Measurements from ENCODE around the gene COG3.

COG3 gene

GRCh38 chr13:45500492-45501174 is 35.9 kb downstream of the COG3 start:
- H3K36me3 ChIP-seq (ENCODE audit: low read length), result peaks cover 24% of the 10 kb centered on the region
- no peak overlapping the region for H3K9ac ChIP-seq (ENCODE audit: low read length)
- H3F3A ChIP-seq (ENCODE audit: insufficient read depth), result no peaks in the 10 kb centered on the region
- H2AFZ ChIP-seq (ENCODE audit: low read depth, low read length, severe bottlenecking), result no peak overlapping the region
- no peaks in the 10 kb centered on the region for H3K9me2 ChIP-seq (replicated peaks; ENCODE audit: insufficient read depth, low read length)
- H4K20me1 ChIP-seq (ENCODE audit: low read depth, low read length), result no peaks in the 10 kb centered on the region
- H3K27me3 ChIP-seq (ENCODE audit: low read length), result no peaks in the 10 kb centered on the region
- H3K9me3 ChIP-seq (ENCODE audit: insufficient read depth, low read length), result no peaks in the 10 kb centered on the region
- H3K27ac ChIP-seq (ENCODE audit: low read depth, low read length), result no peak overlapping the region
- no peak overlapping the region for H3K4me3 ChIP-seq (ENCODE audit: insufficient read depth, low read length, poor library complexity, severe bottlenecking)
- H3K79me2 ChIP-seq (ENCODE audit: insufficient read depth, low read length), result no peaks in the 10 kb centered on the region
- TF ChIP-seq EZH2phosphoT487 (conservative IDR thresholded peaks at IDR 0.05; ENCODE audit: low read length), result no peak
- TF ChIP-seq, protein P1, sequence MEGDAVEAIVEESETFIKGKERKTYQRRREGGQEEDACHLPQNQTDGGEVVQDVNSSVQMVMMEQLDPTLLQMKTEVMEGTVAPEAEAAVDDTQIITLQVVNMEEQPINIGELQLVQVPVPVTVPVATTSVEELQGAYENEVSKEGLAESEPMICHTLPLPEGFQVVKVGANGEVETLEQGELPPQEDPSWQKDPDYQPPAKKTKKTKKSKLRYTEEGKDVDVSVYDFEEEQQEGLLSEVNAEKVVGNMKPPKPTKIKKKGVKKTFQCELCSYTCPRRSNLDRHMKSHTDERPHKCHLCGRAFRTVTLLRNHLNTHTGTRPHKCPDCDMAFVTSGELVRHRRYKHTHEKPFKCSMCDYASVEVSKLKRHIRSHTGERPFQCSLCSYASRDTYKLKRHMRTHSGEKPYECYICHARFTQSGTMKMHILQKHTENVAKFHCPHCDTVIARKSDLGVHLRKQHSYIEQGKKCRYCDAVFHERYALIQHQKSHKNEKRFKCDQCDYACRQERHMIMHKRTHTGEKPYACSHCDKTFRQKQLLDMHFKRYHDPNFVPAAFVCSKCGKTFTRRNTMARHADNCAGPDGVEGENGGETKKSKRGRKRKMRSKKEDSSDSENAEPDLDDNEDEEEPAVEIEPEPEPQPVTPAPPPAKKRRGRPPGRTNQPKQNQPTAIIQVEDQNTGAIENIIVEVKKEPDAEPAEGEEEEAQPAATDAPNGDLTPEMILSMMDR (IDR thresholded peaks at IDR 0.05; ENCODE audit: insufficient read depth, low read length, poor library complexity, severe bottlenecking), result no peak
- no peak overlapping the region for H3K4me2 ChIP-seq (ENCODE audit: low read depth, low read length, poor library complexity, severe bottlenecking)

GRCh38 chr13:45501175-45501526 is 36.4 kb downstream of the COG3 start:
- TF ChIP-seq, protein P1 (IDR thresholded peaks at IDR 0.05; ENCODE audit: insufficient read depth, low read length, poor library complexity, severe bottlenecking), result no peak
- TF ChIP-seq EZH2phosphoT487 (conservative IDR thresholded peaks at IDR 0.05; ENCODE audit: low read length), result no peak
- no peak overlapping the region for H3K4me2 ChIP-seq (ENCODE audit: low read depth, low read length, poor library complexity, severe bottlenecking)
- H3K9me2 ChIP-seq (replicated peaks; ENCODE audit: insufficient read depth, low read length), result no peaks in the 10 kb centered on the region
- H3K79me2 ChIP-seq (ENCODE audit: insufficient read depth, low read length), result no peaks in the 10 kb centered on the region
- H3K27me3 ChIP-seq (ENCODE audit: low read length), result no peaks in the 10 kb centered on the region
- H3K4me3 ChIP-seq (ENCODE audit: insufficient read depth, low read length, poor library complexity, severe bottlenecking), result no peak overlapping the region
- H3K9ac ChIP-seq (ENCODE audit: low read length), result no peak overlapping the region
- no peaks in the 10 kb centered on the region for H3F3A ChIP-seq (ENCODE audit: insufficient read depth)
- H3K27ac ChIP-seq (ENCODE audit: low read depth, low read length), result no peak overlapping the region
- peaks cover 24% of the 10 kb centered on the region for H3K36me3 ChIP-seq (ENCODE audit: low read length)
- no peaks in the 10 kb centered on the region for H3K9me3 ChIP-seq (ENCODE audit: insufficient read depth, low read length)
- no peaks in the 10 kb centered on the region for H4K20me1 ChIP-seq (ENCODE audit: low read depth, low read length)
- H2AFZ ChIP-seq (ENCODE audit: low read depth, low read length, severe bottlenecking), result no peak overlapping the region

GRCh38 chr13:45503658-45504057 is 38.9 kb downstream of the COG3 start:
- Histone ChIP-seq H3K79me2 (ENCODE audit: insufficient read depth, low read length) (no peaks in the 10 kb centered on the region), H3K27ac (ENCODE audit: low read depth, low read length) (no peak overlapping the region), H3K9me2 (replicated peaks; ENCODE audit: insufficient read depth, low read length) (no peaks in the 10 kb centered on the region), H3F3A (ENCODE audit: insufficient read depth) (no peaks in the 10 kb centered on the region), H2AFZ (ENCODE audit: low read depth, low read length, severe bottlenecking) (no peak overlapping the region), H3K9ac (ENCODE audit: low read length) (no peak overlapping the region), H3K36me3 (ENCODE audit: low read length) (peaks cover 14% of the 10 kb centered on the region; the same call in 1 of the 2 replicates), H3K4me3 (ENCODE audit: insufficient read depth, low read length, poor library complexity, severe bottlenecking) (no peak overlapping the region), H4K20me1 (ENCODE audit: low read depth, low read length) (no peaks in the 10 kb centered on the region), H3K9me3 (ENCODE audit: insufficient read depth, low read length) (no peaks in the 10 kb centered on the region), H3K27me3 (ENCODE audit: low read length) (no peaks in the 10 kb centered on the region), H3K4me2 (ENCODE audit: low read depth, low read length, poor library complexity, severe bottlenecking) (no peak overlapping the region)
- TF ChIP-seq, protein P1 (IDR thresholded peaks at IDR 0.05; ENCODE audit: insufficient read depth, low read length, poor library complexity, severe bottlenecking), result no peak
- TF ChIP-seq EZH2phosphoT487 (conservative IDR thresholded peaks at IDR 0.05; ENCODE audit: low read length), result no peak

Measured in SU-DHL-6 (cell line).